NCI-H510A treated with DMSO at 0.1 percent for 48 hours (cell line): ENCODE measurements around the gene COX6B1.
"Not testable (repeated sequence)": the region's sequence is repeated elsewhere in the genome, so short reads cannot be mapped to it uniquely, and the experiment has no call there.

ENCODE experiments used
- DNase-seq: peaks from one replicate; lab custom pipeline; 2025; lab: John Stamatoyannopoulos, UW

Gene COX6B1

DNA sequence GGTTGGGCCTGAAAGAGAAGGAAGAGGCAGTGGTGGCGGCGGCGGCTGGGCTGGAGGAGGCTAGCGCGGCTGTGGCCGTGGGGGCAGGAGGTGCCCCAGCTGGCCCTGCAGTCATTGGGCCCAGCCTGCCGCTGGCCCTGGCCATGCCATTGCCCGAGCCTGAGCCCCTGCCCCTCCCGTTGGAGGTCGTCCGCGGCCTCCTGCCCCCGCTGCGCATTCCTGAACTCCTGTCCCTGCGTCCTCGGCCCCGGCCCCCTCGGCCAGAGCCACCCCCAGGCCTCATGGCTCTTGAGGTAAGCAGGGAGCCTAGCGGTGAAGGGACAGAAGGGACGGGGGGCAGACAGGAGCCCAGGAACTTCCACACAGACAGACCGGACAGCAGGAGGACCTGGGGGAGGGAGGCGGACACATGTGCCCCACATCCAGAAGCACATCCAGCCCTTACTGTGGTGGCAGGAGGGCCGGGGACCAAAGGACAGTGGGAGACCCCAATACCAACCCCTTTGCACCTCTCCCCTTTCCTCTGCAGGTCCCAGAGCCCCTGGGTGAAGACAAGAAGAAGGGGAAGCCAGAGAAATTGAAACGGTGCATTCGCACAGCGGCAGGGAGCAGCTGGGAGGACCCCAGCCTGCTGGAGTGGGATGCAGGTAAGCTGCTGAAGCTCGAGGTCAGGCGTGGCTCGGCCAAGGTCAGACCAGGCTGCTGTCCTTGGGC is 14.2 kb upstream of the COX6B1 start:
- no peak for DNase-seq

DNA sequence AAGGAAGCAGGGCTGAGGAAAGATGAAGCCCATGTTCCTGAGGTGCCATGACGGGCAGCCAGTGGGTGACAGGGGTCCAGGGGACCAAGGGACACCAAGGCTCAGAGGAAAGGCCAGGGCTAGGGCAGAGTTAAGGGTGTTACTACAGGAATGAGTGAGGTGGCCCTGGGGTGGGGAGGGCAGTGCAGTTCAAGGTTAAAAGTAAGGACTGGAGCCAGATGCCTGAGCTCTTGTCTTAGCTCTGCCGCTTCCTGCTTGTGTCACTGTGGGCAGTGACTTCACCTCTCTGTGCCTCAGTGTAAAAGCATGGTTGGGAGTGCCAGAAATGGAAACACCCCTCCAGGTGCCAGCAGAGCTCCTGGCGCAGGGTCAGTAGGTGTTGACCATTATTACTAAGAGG is 11.5 kb upstream of the COX6B1 start:
- no peak for DNase-seq

DNA sequence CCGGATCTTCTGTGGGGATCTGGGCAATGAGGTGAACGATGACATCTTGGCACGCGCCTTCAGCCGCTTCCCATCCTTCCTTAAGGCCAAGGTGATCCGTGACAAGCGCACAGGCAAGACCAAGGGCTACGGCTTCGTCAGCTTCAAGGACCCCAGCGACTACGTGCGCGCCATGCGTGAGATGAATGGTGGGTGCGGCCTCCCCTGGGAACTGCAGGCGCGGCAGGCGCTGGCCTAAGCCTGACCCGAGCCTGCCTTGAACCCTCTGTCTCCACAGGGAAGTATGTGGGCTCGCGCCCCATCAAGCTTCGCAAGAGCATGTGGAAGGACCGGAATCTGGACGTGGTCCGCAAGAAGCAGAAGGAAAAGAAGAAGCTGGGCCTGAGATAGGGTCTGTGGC is 11.0 kb upstream of the COX6B1 start:
- no peak for DNase-seq

DNA sequence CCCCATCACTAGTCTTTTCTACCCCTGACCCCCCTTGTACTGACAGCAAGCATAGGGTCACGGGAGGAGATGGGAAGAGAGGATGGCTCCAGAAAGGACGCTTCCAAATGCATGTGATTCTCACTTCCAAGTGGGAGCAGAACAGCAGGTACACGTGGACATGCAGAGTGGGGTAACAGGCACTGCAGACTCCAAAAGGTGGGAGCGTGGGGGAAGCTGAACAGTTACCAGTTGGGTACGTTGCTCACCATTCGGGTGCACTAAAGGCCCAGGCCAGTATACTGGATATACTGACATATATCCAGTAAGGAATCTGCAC is 8.8 kb upstream of the COX6B1 start:
- no peak for DNase-seq

DNA sequence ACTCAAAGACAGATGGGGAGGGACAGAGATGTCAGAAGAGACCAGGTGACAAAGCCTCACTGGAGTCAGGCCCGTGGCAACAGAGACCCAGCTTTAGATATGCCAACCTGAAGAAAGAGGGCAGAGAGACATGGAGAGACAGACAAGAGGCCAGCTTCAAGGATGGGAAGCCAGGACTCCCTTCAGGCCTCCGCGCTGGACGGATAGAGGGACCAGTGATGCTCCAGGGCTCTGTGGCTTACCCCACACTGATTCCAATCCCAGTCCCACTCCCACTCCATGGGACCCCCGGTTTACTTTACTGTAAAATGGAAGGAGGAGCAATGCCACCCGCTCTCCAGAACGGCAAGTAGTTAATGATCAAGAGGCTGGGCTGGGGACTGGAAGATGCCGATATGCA is 8.3 kb upstream of the COX6B1 start:
- DNase-seq = no peak

DNA sequence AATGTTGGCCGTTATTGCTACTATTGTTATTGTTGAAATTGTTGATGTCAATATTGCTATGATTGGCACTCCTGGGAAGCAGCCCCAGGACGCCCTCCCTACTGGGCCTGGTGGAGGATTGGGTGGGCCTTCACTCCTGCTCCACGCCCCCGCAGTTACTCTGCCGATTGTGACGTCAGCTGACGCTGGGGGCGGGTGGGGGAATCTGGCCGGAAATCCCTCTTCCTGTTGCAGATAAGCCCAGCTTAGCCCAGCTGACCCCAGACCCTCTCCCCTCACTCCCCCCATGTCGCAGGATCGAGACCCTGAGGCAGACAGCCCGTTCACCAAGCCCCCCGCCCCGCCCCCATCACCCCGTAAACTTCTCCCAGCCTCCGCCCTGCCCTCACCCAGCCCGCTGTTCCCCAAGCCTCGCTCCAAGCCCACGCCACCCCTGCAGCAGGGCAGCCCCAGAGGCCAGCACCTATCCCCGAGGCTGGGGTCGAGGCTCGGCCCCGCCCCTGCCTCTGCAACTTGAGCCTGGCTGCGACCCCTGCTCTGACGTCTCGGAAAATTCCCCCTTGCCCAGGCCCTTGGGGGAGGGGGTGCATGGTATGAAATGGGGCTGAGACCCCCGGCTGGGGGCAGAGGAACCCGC is 6.5 kb upstream of the COX6B1 start, which contains the start of gene ETV2:
Gene ETV2, plus strand, starts transcription at position 231 of the 637 bp plus-strand sequence. CDS start 716 bp downstream, outside the sequence.
- no peak for DNase-seq

DNA sequence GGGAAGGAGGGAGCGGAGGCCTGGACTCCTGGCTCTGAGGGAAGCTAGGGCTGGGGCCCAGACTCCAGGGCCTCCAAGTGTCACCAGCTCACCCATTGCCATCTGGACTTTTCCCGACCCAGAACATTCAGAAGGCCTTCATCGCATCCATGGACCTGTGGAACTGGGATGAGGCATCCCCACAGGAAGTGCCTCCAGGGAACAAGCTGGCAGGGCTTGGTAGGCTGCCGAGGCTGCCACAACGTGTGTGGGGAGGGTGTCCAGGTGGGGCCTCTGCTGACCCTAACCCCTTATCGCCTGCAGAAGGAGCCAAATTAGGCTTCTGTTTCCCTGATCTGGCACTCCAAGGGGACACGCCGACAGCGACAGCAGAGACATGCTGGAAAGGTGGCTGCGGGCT is 5.8 kb upstream of the COX6B1 start:
- no peak for DNase-seq

DNA sequence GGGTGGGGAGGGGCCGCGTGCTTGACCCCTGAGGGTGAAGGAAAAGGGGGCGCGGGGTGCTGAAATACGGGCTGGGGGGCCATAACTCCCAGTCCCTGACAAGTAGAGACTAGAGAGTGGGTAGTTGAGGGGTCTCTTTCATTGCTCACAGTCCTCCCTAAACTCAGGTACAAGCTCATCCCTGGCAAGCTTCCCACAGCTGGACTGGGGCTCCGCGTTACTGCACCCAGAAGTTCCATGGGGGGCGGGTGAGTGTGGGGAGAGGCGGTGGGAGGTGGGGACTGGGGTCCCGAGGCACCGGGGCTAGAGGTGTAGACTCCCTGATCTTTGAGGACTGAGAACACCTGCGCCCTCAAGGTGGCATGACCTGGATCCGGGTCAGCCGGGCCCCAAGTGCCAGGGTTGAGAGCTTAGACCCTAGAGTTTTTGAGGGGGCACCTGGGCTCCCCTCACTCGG is 5.3 kb upstream of the COX6B1 start:
- no peak for DNase-seq

DNA sequence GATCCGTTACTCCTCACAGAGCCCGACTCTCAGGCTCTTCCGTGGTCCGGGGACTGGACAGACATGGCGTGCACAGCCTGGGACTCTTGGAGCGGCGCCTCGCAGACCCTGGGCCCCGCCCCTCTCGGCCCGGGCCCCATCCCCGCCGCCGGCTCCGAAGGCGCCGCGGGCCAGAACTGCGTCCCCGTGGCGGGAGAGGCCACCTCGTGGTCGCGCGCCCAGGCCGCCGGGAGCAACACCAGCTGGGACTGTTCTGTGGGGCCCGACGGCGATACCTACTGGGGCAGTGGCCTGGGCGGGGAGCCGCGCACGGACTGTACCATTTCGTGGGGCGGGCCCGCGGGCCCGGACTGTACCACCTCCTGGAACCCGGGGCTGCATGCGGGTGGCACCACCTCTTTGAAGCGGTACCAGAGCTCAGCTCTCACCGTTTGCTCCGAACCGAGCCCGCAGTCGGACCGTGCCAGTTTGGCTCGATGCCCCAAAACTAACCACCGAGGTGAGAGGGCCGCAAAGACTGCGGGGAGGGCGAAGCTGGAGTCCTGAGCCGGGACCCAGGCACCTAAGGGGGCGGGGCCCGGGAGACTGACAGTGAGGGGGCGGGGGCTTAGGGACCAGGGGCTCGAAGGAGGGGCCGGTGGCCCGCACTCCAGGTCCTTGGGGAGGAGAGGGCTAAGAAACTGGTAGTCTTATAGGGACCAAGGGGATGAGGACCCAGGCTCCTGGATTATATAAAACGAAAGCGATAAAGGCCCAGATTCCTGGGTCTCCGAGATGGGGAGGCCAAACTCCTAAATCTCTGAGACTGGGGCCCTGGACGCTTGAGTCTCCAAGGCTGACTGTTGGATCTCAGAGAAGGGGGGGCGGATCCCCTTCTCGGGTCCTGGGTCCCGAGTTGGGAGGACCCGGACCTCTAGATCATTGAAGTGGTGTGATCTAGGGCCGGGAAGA is 4.6 kb upstream of the COX6B1 start:
- DNase-seq = peak; percentile 91

DNA sequence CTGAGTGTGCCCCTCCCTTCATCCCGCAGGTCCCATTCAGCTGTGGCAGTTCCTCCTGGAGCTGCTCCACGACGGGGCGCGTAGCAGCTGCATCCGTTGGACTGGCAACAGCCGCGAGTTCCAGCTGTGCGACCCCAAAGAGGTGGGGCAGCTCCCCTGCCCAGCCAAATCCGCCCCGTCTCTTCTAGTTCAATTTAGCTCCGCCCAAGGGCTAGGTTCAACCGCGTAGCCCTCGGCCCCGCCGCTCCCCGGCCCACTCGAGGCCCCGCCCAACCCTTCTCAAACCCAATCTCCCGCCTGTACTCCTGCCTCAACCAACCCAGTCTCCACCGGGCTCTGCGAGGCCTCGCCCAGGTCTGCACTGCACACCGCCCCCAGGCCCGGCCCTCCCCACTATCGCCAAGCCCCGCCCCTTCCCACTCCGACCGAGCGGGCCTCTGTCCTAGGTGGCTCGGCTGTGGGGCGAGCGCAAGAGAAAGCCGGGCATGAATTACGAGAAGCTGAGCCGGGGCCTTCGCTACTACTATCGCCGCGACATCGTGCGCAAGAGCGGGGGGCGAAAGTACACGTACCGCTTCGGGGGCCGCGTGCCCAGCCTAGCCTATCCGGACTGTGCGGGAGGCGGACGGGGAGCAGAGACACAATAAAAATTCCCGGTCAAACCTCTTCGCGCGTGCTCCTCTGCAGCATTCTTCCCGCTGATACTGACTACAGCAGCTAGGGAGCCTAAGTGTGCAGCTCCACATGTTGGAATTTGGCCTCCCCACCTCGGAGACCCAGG is 3.7 kb upstream of the COX6B1 start:
- peak; percentile 92 for DNase-seq

DNA sequence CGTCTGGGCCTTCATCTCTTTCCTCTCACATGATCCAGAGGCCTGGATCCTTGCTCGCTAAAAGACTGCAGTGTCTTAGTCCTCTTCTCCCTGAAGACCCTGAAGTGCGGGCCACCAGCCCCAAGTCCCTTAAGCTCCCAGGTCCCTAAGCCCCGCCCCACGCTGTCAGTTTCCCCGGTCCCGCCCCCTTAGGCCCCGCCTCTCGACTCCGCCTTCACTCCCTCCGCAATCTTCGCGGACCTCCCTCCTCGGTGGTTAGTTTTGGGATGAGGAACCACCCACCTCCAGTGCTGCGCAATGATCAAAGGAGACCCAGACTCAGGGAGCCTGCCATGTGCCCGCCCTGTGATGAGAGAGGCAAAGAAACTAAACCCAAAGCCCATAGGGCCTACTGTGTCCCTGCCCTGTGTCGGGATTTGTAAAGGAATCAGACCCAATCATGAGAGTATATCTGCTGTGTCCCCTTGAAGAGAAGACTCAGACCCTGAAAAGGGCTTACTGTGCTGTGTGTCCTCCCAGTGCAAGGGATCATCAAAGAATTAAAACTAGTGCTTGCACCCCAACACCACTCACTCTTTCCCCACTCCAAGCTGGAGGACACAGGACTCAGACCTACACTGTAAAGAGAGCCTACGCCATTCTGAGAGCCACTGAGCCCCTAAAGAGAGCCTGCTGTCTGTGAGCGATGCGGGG is 3.0 kb upstream of the COX6B1 start:
- peak; percentile 61 for DNase-seq

DNA sequence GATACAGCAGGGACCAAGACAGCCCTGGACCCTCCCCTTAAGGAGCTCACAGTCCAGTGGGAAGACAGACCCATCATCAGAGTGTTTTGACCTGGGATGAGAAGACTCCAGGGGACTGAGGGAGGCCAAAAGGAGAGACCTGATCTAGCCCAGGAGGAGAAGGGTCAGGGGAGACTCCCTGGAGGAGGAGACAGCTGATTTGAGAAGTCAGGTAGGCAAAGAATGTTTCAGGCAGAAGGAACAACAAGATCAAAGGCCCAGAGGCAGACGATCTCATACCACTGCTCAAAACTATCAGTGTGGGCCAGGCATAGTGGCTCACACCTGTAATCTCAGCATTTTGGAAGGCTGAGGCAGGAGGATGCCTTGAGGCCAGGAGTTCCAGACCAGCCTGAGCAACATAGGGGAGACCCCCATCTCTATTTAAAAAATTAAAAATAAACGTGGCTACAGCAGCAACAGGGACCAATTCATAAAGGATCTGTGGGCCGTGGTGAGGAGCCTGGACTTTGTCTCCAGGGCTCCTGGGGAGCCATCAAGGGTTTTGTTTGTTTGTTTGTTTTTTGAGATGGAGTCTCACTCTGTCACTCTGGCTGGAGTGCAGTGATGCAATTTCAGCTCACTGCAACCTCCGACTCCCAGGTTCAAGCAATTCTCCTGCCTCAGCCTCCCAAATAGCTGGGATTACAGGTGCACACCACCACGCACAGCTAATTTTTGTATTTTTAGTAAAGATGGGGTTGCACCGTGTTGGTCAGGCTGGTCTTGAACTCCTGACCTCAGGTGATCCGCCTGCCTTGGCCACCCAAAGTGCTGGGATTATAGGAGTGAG is 2.2 kb upstream of the COX6B1 start:
- no peak for DNase-seq

DNA sequence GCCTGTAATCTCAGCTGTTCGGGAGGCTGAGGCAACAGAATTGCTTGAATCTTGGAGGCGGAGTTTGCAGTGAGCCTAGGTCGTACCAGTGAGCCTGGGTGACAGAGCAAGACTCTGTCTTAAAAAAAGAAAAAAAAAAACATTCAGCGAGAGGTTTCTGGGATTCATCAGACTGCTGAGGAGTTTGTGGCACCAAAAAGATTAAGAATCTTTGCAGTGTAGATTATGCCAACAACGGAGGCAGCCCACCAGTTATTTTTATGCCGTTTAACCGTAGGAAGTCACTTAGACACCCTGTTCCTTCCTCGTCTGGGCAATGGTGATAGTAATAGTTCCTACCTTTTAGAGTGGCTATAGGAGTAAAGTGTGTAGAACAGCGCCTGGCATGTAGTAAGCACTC is 2.5 kb downstream of the COX6B1 start:
- DNase-seq = no peak

DNA sequence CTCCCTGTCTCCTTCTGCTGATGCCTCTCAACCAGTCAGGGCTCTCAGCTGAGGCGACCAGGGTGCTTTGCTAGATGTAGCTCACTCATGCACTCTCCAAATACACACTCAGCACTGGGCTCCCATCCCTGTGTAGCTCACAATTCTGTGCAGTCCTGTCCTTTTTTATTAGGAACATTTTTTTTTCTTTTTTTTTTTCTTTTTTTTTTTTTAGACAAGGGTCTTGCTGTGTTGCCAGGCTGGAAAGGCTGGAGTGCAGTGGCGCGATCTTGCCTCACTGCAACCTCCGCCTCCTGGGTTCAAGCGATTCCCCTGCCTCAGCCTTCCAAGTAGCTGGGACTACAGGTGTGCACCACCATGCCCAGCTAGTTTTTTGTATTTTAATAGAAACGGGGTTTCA is 6.7 kb downstream of the COX6B1 start:
- DNase-seq = not testable (repeated sequence)

DNA sequence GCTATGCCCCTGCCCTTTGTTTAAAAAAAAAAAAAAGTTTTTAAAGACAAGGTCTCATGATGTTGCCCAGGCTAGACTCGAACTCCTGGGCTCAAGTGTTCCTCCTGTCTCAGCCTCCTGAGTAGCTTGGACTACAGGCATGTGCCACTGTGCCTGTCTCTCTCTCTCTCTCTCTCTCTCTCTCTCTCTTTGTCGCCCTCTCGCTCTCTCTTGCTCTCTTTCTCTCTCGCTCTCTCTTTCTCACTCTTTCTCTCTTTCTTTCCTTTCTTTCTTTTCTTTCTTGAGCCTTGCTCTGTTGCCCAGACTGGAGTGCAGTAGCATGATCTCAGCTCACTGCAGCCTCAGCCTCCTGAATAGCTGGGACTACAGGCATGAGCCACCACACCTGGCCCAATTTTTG is 7.5 kb downstream of the COX6B1 start:
- DNase-seq = no peak

DNA sequence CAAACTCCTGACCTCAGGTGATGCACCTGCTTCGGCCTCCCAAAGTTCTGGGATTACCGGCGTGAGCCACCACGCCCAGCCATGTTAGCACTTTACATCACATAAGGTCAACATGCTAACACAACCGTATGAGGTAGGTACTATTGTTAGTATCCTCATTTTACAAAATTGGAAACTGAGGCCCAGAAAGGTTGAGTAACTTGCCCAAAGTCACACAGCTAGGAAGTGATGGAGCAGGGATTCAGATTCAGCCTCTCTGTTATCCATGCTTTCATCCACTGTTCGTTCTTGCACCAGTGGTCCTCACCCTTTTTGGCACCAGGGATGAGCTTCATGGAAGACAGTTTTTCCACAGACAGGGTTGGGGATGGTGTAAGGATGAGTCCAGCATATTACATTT is 8.6 kb downstream of the COX6B1 start:
- DNase-seq = no peak

DNA sequence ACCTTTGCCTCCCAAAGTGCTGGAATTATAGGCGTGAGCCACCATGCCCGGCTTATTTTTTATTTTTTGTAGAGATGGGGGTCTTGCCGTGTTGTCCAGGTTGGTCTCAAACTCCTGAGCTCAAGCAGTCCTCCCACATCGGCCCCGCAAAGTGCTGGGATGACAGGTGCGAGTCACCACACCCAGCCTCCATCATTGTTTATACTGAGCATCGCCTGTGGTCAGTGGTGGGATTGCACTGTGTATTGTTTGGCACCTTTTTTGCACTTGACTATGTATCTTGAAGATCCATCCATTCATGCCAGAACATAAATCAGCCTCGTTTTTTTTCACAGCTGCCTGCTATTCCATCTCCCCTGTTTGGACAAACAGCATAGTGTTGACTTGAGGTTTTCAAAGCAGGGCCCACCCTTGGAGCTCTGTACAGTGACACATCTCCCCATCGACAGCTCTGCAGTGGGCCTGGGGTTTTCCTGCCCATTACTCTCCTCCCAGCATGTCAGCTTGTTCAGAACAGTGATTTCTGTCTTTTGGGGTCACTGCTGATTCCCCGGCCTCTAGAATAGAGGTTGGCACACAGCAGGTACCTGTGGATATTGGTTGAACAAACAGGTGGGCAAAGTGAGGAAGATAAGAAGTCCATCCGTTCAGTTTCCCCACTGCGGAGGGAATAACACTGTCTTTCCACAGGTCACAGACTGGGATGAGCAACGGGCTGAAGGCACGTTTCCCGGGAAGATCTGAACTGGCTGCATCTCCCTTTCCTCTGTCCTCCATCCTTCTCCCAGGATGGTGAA is 10.0 kb downstream of the COX6B1 start:
- no peak for DNase-seq

DNA sequence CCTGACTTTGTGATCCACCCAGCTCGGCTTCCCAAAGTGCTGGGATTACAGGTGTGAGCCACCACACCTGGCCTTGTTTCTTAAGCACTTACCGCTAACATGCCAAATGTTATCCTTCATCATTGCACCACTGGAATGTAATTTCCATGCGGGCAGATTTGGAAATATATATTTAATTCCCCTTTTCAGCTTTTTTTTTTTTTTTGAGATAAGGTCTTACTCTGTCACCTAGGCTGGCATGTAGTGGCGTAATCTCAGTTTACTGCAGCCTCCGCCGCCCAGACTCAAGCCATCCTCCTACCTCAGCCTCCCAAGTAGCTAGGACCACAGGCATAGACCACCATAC is 13.8 kb downstream of the COX6B1 start:
- DNase-seq = no peak

DNA sequence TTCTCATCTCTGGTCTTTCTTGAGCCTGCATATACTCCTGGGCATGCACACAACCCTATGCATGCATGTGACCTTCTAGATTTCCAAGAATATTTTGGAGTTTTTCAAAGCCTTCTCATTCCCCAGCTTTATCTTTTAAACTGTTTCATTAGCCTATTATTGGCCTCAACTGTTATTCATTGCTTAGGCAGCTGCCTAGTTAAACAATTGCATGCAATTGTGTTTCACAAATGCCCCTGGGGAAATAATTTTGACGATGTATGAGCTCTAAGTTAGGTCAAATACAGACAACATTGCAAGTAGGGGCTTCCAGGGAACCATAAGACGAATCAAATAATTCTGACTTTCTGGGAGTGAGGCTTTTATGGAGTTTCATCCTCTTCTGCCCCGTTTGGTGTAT is 15.9 kb downstream of the COX6B1 start:
- DNase-seq = no peak

DNA sequence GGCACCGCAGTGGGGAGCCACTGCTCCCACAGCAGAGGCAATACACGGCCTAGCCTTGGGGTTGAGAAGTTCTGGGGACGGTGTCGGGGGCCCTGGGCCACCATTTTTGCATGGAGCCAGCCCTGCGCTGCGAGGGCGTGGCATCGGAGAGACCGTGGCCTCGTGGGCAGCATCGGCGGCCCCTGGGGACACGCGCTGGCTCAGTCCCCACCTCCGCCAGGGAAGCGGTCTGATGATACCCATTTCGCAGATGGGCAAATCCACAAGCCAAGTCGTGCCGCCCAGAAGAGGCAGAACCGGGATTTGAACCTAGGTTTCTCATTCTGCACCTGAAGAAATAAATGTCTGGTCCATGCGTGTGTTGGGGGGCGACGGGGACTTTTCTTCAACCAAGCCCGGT is 17.0 kb downstream of the COX6B1 start:
- no peak for DNase-seq
